PC-9 (cell line): Measurements from ENCODE around the gene GGCX. TPM values are rescaled to one million over a fixed set of nuclear protein-coding genes. Genes with fewer than 3 reads are reported as not detected.

Experiments
- BruUV-seq: library from RNA; stranded (reverse); fragments of 400-500 nt; replicated peaks from 2 replicates; lab custom pipeline; 2021; lab: Mats Ljungman, UMichigan
- CTCF ChIA-PET: fragments of 300-600 bp; sonication (Branson Sonifier 250); formaldehyde crosslinking; loops from one replicate; lab custom pipeline; 2022; ENCODE audit warnings: antibody characterized with exemption; lab: Charles Lee
- POLR2A ChIA-PET: fragments of 300-600 bp; sonication (Branson Sonifier 250); formaldehyde crosslinking; loops from one replicate; lab custom pipeline; 2022; ENCODE audit warnings: antibody characterized with exemption; ENCODE audit not compliant: unreplicated experiment; lab: Charles Lee
- DNase-seq, 2 experiments: peaks; one replicate each; pipeline versions ENCODE4 v3.0.0 to v3.0.0-alpha.2; 2015 to 2022; ENCODE audit warnings: mixed read lengths in 1 of 2
- H2AFZ ChIP-seq: fragments of 200-600 bp; sonication (generic); 2 replicates; pipeline ENCODE4 v1.8.1; 2017; ENCODE audit warnings: antibody characterized with exemption
- H3F3A ChIP-seq: fragments of 200-600 bp; sonication (generic); 2 replicates; pipeline ENCODE4 v1.8.1; 2017; ENCODE audit warnings: antibody characterized with exemption, mild to moderate bottlenecking, low read depth; ENCODE audit not compliant: insufficient read depth
- H3K27ac ChIP-seq: fragments of 200-600 bp; sonication (generic); 2 replicates; pipeline ENCODE4 v1.6.1; 2016; ENCODE audit warnings: mixed run types
- H3K27me3 ChIP-seq: fragments of 200-600 bp; sonication (generic); 2 replicates; pipeline ENCODE4 v1.6.1; 2016; ENCODE audit warnings: low read depth, mixed run types; ENCODE audit not compliant: insufficient read depth
- H3K36me3 ChIP-seq: fragments of 200-600 bp; sonication (generic); 2 replicates; pipeline ENCODE4 v1.6.1; 2016; ENCODE audit warnings: low read depth, mixed run types
- H3K4me1 ChIP-seq: fragments of 200-600 bp; sonication (generic); replicated peaks from 2 replicates; pipeline ENCODE4 v1.6.1; 2016; ENCODE audit warnings: mixed run types; ENCODE audit not compliant: insufficient read depth
- H3K4me2 ChIP-seq: fragments of 200-600 bp; sonication (generic); 2 replicates; pipeline ENCODE4 v1.6.1; 2017; ENCODE audit warnings: mixed run types
- H3K4me3 ChIP-seq: fragments of 200-600 bp; sonication (generic); 2 replicates; pipeline ENCODE4 v1.6.1; 2016; ENCODE audit warnings: mixed run types
- H3K79me2 ChIP-seq: fragments of 200-600 bp; sonication (generic); 2 replicates; pipeline ENCODE4 v1.6.1; 2017; ENCODE audit warnings: low read depth, mixed run types
- H3K9me2 ChIP-seq: fragments of 200-600 bp; sonication (generic); 2 replicates; pipeline ENCODE4 v1.8.1; 2017; ENCODE audit warnings: mild to moderate bottlenecking; ENCODE audit not compliant: insufficient read depth
- H3K9me3 ChIP-seq: fragments of 200-600 bp; sonication (generic); 2 replicates; pipeline ENCODE4 v1.8.1; 2016; ENCODE audit warnings: low read depth; ENCODE audit not compliant: insufficient read depth
- H4K20me1 ChIP-seq: fragments of 200-600 bp; sonication (generic); 2 replicates; pipeline ENCODE4 v1.8.1; 2017; ENCODE audit not compliant: insufficient read depth
- EZH2 ChIP-seq: fragments of 200-600 bp; sonication (generic); IDR thresholded peaks from 2 replicates; pipeline ENCODE4 v1.8.0; 2017; ENCODE audit warnings: antibody characterized with exemption, low read depth
- intact Hi-C: fragments of 100-400 bp; cut with micrococcal nuclease; formaldehyde crosslinking; loops from one replicate; pipeline ENCODE4 v1.10.0; 2022; ENCODE audit not compliant: unreplicated experiment
- total RNA-seq: library from RNA; stranded (reverse); gene quantifications from 2 replicates; pipeline ENCODE4 v1.2.3, GENCODE V29; 2021
- TF ChIP-seq, protein P1 (sequence below): fragments of 200-600 bp; sonication (generic); conservative IDR thresholded peaks from 2 replicates; pipeline ENCODE4 v1.6.1; 2017; ENCODE audit warnings: mixed run types, antibody characterized with exemption, mild to moderate bottlenecking, moderate library complexity

GGCX gene
- total RNA-seq, 1 experiment from 2014 or later, result 30.2 TPM

DNA sequence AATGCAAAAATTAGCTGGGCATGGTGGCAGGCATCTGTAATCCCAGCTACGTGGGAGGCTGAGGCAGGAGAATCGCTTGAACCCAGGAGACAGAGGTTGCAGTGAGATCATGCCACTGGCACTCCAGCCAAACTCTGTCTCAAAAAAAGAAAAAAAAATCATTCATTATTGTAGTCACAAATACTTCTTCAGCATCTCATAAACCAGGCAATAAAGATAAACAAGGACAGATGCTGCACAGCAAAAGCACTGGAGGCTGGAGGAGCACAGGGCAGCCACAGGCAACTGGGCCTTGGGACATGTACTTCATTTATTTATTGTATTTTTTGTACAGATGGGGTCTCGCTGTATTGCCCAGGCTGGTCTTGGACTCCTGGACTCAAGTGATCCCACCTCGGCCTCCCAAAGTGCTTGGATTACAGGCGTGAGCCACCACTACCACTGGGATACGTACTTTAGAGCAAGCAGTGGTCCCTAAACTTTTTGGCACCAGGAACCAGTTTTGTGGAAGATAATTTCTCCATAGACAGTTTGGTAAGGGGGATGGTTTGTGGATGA, 39.1 kb downstream of the GGCX start:
- no peaks in the 10 kb centered on the region for H3K27me3 ChIP-seq
- H3K4me1 ChIP-seq, result peaks cover 29% of the 10 kb centered on the region
- DNase-seq, result no peak
- ChIA-PET POLR2A (no interaction called here), CTCF (no interaction called here)
- H2AFZ ChIP-seq, result no peak overlapping the region
- H3K4me2 ChIP-seq, result no peak overlapping the region
- H4K20me1 ChIP-seq, result no peaks in the 10 kb centered on the region
- H3K9me2 ChIP-seq, result no peaks in the 10 kb centered on the region
- H3K27ac ChIP-seq, result no peak overlapping the region
- H3K79me2 ChIP-seq, result no peaks in the 10 kb centered on the region
- peaks cover 17% of the 10 kb centered on the region for H3F3A ChIP-seq
- TF ChIP-seq EZH2, result no peak
- TF ChIP-seq, protein P1, sequence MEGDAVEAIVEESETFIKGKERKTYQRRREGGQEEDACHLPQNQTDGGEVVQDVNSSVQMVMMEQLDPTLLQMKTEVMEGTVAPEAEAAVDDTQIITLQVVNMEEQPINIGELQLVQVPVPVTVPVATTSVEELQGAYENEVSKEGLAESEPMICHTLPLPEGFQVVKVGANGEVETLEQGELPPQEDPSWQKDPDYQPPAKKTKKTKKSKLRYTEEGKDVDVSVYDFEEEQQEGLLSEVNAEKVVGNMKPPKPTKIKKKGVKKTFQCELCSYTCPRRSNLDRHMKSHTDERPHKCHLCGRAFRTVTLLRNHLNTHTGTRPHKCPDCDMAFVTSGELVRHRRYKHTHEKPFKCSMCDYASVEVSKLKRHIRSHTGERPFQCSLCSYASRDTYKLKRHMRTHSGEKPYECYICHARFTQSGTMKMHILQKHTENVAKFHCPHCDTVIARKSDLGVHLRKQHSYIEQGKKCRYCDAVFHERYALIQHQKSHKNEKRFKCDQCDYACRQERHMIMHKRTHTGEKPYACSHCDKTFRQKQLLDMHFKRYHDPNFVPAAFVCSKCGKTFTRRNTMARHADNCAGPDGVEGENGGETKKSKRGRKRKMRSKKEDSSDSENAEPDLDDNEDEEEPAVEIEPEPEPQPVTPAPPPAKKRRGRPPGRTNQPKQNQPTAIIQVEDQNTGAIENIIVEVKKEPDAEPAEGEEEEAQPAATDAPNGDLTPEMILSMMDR, result no peak
- BruUV-seq, result no TSS peak
- H3K9me3 ChIP-seq, result no peaks in the 10 kb centered on the region
- intact Hi-C loops, result no loop called here
- no peak overlapping the region for H3K4me3 ChIP-seq
- H3K36me3 ChIP-seq, result no peaks in the 10 kb centered on the region

DNA sequence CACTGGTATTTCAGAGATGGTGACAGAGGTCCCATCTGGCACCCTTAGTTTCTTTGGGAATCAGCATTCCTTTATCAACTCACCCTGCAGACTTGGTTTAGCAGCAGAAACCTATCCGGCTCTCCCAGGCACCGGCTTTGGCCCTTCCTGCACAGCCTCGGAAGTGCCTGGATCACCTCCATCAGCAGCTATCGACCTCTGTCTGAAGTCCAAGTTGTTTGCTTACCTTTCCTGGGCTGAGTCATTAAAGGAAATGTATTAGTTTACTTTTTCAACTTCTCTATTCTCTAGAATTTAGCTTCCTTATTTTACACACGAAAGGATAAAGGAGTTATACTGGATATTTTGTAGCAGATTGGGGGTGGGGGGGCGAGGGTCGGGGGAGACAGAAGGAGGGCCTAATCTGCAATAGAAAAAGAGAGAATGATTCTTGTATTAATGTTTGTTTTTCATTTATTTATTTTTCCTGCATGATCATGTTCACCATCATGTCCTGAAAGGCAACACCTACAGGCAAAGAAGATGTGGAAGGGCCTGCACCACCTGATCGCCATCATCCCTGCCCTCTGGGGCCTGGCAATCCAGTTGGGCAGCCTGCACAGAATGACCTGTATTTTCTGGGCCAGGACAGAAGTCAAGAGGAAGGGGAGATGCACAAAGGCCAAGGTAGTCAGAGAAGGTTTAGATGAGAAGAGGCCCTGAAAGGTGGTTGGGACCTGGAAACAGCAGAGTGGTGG, 44.5 kb downstream of the GGCX start:
- DNase-seq, result peak in 1 of 2 experiments; percentile 77
- Histone ChIP-seq H3K79me2 (no peaks in the 10 kb centered on the region), H3K27me3 (no peaks in the 10 kb centered on the region), H2AFZ (no peak overlapping the region), H4K20me1 (no peaks in the 10 kb centered on the region), H3K4me3 (no peak overlapping the region), H3F3A (peaks cover 44% of the 10 kb centered on the region), H3K4me1 (peaks cover 56% of the 10 kb centered on the region), H3K4me2 (peak overlapping the region; percentile 48), H3K9me3 (no peaks in the 10 kb centered on the region), H3K27ac (peak overlapping the region; percentile 69), H3K36me3 (no peaks in the 10 kb centered on the region), H3K9me2 (no peaks in the 10 kb centered on the region)
- intact Hi-C loops, result no loop called here
- BruUV-seq, result no TSS peak
- CTCF ChIA-PET, result no interaction called here
- TF ChIP-seq EZH2, result no peak
- TF ChIP-seq, protein P1, result no peak
- POLR2A ChIA-PET, result interaction anchor here (0.6 to 0.9 kb wide), 3 partner anchors 12 to 40 kb away, joined by 3 read pairs; partner anchors contain the start of gene MAT2A

DNA sequence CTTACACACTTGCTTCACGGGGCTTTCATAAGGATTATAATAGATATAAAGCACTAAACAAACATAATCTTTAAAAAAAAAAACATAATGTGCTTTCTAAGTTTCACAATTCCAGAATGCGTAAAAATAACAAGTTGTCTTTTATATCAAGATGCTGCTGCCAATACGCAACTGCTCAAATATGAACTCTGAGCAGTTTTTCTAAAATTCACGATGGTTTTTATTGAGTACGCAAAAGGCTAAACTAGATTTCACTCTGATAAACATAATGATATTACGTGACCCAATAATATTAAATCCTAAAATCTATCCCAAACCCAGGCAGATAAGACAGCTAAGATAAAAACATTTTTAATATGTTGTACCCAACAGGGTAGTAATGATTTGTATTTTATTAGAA, 47.0 kb downstream of the GGCX start:
- Histone ChIP-seq H3K4me2 (no peak overlapping the region), H3K4me3 (no peak overlapping the region), H3K9me2 (no peaks in the 10 kb centered on the region), H3K4me1 (peaks cover 66% of the 10 kb centered on the region), H3K36me3 (no peaks in the 10 kb centered on the region), H3K9me3 (no peaks in the 10 kb centered on the region), H3K27ac (no peak overlapping the region), H4K20me1 (no peaks in the 10 kb centered on the region), H3K79me2 (no peaks in the 10 kb centered on the region), H3K27me3 (no peaks in the 10 kb centered on the region), H2AFZ (no peak overlapping the region), H3F3A (peaks cover 52% of the 10 kb centered on the region)
- no peak for TF ChIP-seq EZH2
- TF ChIP-seq, protein P1, result no peak
- ChIA-PET POLR2A (no interaction called here), CTCF (no interaction called here)
- intact Hi-C loops, result no loop called here
- BruUV-seq, result no TSS peak
- DNase-seq, result no peak
